Muscle of arm (tissue), 12 donors: Measurements from ENCODE around the gene BANF2. TPM values are rescaled to one million over a fixed set of nuclear protein-coding genes. Genes with fewer than 3 reads are reported as not detected.

Source experiments
- DNase-seq: peaks from one replicate; pipeline ENCODE4 v3.0.0-alpha.2; 2013
- polyA plus RNA-seq, 12 donors: library from polyadenylated mRNA; unstranded; fragments of 120-200 nt; gene quantifications; one replicate each; pipeline ENCODE4 v1.2.1, GENCODE V29; 2013; ENCODE audit not compliant: insufficient read length in 12 of 12

Gene BANF2
- polyA plus RNA-seq, 12 donors: not detected

DNA sequence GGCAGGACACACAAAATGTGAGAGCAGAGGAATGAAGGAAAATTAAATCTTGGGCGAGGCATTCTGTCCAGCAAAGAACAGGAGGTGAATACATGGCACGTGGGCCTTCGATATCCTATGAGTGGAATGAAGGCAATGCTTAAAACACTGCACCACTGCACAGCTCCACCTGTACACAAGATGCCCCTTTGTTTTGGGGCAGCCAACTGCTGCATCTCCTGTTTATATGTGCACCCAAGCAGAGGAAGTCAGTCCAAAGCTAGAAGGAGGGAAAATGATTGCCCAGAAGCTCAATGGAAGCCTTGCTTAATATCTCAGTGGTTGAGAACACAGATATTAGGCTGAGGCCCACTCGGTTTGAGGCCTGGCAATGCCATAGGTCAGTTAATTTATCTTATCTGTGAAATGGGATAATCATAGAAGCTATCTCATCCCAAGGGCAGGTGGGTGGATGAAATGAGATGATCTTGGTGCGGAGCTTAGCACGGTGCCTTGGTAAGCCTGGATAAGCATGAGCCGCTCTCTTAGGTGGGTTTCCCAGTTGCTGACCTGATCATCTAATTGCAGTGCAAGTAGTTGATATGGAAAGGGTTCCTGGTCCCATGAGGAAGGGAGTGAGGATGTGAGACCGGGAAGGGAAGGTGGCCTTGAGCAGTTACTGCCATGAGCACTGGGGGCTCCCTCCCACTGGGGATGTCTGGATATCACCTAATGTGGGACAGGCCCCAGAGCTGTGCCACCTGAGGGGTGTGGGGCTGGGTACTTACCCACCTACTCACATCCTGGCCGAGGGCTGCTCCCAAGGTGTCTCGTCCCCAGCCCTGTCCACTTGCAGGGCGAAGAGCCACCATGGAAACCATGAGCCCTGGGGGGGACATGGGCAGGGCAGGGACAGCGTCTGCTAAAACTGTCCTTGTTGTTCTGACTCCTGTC lies 9.9 kb downstream of the BANF2 start:
- DNase-seq: no peak

DNA sequence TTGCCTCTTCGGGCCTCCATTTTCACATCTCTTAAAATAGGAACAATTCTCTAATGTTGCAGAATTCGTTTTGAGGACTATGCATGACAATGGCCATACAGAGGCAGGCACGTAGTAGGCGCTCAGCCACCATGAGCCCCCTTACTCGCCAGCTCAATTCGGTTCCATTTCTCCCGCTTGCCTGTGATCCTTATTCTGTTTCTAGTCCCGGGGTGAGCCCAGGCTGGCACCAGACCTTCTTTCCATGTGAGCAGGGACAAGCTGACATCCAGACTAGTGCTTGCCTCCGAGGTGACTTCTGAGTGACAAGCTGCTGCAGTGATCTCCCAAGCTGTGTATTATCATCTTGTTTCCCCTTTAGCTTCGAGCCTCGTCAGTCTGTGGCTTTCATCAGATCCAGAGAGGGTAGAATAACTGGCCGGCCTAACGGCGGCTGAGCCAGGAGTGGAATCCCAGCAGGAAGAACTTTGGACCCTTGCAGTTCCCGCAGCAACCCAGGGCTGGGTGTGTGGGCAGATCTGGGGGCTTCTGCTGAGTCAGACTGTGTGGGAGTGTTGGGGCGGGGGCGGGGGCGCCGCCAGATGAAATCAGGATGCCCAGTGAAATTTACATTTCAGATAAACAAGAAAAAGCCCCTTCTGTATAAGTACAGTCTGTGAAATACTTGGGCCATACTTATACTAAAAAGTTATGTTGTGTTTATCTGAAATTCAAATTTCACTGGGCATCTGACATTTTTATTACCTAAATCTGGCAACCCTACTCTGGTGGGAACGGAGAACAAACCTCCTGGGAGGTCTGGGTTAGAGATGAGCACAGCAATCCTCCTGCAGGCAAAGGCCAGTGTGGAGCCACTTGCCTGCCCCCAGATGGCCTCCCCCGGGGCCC lies 10.9 kb downstream of the BANF2 start:
- DNase-seq: no peak

DNA sequence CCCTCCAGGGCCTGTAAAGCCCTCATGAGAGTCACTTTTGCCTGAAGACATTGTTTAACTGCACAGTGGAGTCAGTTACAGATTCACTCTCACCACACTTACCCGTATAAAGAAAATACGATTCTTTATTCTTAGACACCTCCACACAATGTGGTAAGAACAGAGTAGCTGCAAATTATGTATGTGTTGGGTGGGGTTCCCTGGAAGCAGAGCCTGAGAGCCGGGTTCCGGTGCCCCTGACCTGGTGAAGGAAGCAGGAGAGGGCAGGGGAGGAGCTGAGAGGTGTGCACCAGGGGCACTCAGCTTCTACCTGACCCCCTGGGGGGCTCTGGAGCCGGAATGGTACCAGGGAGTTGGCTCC lies 11.5 kb downstream of the BANF2 start:
- no peak for DNase-seq

DNA sequence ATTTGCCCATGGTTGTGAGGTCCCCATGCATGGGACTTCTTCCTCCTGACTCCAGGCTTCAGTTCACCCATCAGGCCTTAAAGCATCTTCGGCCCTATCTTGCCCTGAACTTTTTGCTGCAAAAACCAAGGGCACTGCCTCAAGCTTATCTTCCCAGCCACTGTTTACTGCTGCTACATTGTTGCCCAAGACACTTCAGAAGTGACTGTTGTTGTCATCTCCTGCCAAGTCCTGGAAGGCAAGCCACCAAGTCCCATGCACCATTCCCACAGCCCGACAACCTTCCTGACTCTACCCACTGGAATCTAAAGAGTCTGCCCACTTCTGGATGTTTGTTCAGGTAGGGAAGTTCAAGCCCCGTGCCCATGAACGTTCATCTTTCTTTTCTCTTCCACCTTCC lies 12.4 kb downstream of the BANF2 start:
- no peak for DNase-seq

DNA sequence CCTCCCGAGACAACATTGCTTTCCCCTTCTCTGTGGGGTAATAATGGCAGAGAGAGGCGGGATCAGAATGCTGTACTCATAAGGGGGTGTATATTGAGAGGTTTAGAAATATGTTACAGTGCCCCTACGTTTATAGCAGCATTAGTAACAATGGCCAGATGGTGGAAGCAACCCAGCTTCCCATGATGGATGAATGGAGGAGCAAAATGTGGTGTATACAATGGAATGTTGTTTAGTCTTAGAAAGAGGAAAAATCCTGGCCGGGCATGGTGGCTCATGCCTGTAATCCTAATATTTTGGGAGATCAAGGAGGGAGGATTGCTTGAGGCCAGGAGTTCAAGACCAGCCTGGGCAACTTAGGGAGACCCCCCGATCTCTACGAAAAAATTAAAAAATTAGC lies 12.9 kb downstream of the BANF2 start:
- DNase-seq: no peak

DNA sequence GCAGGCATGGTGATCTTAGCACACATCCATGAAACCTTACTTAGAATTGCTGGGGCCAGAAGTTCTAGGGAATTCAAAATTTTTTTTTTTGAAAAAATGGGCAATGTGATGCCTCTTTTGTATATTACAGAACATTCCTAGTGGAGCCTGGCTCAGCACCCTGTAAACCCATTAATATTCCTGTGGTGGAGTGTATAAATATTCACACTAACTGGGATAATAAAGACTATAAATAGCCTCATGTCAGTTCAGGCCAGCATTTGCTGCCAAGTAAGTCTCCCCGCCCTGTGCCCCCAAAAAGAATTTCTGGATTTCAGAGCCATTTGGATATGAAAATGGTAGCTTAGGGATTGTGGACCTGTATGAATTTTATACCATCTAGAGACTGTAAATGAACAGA lies 14.8 kb downstream of the BANF2 start:
- DNase-seq: no peak

DNA sequence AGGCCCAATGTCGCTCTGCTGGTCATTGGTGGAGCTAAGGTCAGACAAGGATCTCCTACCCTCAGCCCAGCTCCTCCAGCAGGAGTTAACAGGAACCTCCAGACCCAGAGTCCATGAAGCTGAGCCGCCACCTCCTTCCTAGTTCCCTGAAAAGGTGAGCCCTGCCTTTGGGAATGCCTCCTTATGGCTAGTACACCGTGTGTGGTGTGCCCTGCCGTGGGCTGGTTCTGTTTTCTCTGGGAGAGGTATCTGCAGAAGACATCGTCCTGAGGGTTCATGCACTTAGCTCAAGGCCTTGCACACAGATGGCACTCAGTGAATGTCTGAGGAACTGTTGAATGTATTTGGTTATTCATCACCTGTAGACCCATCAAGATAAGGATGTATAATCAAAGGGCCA lies 15.3 kb downstream of the BANF2 start:
- DNase-seq: no peak

DNA sequence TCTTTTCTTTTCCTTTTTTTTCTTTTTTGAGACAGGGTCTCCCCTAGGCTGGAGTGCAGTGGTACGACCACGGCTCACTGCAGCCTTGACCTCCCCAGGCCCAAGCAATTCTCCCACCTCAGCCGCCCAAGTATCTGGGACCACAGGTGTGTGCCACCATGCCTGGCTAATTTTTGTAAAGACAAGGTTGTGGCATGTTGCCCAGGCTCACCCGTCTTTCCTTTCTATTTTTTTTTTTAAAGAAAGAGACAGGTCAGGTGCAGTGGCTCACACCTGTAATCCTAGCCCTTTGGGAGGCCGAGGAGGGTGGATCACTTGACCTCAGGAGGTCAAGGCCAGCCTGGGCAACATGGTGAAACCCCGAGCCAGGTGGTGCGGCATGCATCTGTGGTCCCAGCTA lies 16.6 kb downstream of the BANF2 start:
- DNase-seq: no peak

DNA sequence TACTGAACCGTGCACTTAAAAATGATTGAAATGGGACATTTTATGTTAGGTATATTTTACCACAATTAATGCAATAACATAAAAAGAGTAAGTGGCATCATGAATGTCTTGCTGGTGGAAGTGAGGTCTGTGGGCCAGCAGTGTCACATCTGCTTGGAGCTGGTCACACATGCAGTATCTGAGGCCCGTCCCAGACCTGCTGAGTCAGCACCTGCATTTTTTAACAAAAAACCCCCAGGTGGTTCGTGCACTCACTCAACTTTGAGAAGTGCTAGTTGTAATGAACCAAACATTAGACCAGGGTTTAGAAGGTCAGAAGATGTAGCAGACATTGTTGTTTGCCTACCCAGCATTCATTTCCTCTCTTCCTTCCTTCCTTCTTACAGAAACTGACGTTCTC lies 21.0 kb downstream of the BANF2 start:
- DNase-seq: no peak

DNA sequence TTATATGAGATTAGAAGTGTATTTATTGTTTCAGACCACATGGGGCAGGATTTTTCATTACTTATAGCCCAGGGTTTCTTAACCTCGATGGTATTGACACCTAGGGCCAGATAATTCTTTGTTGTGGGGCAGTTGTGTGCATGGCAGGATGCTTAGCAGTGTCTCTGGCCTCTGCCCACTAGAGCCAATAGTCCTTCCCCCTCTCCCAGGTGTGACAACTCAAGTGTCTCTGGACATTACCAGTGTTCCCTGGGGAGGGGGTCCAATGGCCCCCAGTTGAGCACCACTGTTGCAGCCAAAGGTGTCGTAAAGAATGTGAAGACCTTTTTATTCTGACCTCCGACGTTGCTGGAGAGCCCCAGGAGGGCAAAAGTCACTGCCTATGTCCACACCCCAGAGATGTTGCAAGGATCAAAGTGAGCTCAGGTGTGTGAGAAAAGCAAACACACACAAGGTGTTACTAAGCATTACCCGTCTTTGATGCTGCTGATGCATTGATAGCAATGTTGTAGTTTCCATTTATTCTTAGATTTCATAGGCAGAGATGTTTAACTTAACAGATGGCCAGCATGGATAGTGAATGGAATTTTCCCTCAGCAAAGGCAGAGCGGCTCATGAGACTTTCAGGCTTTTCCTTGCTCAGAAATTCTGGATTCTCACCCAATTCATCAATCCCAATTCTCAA lies 22.2 kb downstream of the BANF2 start:
- DNase-seq: no peak

DNA sequence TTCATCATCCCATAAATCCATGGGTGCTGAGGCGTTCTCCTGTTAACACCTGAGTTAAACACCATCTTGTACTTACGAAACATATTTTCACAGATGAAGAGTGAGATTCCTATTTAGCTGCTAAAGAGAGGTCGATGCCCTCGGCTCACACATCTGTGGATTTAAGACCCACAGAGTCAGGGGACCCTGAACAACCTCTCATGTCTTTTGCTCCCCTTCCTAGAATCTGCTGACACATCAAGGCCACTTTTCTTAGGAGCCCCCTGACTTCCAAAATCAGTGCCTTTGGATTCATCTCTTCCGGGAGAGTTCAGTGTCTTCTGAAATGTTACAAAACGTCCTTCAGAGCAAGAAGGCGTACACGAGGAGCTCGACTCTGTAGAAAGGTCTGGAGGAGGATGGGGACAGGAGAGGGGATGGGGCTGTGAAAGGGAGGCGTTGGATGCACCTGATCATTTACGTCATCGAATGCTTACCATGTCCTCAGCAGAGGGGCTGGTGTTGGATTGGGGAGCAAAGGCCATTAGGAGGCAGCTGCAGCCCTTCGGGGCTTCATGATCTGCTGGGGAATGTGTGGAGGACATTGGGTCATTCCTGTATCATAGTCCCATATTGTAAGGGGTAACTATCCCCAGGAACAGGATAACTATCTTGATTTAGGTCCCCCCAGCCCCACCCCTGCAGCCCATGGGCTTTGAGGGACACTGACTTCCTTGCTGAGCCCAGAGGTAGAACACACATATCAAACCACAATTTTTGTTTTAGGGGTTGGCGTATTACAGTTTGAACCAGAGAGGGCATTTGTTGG lies 22.9 kb downstream of the BANF2 start:
- no peak for DNase-seq

DNA sequence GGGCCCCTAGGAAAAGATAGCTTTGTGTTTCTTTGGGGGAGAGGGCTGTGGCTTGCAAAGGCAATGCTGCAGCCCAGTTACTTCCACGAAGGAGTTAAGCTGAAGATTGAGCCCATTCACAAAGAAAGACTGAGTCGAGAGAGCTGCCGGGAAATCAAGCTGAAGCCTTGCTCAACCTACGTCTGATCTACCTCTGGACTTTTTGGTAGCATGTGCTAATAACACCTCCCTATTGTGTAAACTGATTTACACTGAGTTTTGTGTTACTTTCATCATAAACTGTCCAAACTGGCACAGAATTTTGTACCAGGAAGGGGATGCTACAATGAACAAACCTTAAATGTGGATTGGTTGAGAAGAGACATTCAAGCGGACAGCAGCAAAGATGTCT lies 23.5 kb downstream of the BANF2 start:
- no peak for DNase-seq

DNA sequence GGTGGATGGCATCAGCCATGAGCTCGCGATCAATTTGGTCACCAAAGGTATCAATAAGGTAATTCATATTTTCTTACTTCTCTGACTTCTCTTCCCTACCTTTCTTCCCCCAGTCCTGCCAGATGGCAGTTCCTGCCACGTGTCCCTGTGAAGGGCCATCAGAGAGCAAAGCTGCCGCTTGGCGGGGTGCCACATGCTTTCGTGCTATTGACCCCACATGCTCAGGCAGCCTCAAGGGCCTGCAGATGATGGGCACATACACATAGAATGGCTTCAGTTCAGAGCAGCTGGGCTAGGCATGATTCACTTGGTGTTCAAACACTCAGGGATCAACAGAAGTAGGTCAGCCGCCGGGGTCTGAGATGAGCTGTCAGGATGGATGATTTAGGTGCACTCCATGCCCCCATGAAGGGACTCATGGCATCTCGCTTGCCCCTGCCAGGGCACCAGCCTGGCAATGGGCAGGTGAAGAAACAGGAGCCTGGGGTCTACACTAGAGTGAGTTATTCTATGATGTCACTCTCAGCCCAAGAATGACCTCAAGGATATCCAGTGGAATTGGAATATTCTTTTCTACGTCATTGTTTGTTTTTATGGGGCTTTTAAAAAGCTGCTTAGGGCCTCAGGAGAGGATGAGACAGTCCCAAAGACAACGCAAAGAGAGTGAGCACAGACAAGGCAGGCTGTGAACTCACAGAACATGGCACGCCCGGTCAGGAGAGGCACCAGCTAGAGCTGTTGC lies 25.5 kb downstream of the BANF2 start:
- no peak for DNase-seq

DNA sequence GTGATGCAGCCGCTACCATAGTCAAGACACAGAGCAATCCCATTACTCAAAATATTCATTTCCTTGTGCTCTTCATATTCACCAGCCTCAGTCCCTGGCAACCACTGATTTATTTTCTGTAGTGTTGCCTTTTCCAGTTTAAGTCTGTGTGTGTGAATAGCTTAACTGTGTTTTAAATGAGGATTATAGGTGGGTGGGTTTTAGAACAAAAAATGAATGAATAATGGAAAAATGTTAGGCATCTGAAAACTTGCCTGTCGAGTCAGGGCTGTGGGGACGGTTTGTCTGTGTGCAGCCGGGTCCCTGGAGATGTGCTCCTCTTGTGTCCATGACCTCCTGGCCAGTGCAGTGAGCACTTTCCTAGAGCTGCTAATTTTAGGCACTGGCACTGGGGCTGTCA lies 27.1 kb downstream of the BANF2 start:
- DNase-seq: no peak

DNA sequence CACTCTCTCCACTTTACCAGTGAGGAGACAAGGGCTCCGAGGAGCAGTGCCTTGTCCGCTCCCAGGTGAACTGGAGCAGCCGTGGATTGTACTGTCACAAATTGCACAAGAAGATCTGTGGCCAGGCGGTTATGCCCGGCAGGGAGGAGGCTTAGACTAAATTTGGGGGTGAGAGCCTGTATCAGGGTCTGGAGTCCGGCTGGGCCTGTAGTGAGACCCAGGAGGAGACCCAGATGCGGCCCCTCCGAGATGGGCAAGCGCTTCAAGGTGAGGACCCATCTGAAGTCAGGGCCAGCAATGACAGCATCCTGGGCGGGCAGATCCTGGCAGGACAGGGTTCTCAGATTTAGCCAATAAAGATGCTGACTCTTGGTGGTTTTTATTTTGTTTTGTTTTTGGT lies 27.6 kb downstream of the BANF2 start:
- DNase-seq: no peak

DNA sequence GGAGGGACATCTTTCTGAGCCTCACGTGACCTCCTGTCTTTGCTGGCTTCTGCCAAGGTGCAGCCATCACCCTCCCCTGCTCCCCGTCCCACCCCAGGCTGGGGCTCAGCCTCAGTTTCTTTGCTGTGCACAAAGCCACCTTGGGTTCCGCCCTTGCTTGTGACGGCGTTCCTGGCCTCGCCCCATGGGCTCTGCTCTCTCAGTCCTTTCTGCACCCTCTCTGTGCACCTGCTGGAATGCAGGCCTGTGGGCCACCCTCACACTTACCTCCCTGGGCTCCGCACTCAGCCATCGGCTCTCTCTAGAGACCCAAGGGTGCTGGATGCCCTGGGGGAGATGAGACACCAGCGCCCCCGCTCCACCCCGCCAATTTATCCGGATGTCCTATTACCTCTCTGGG lies 28.3 kb downstream of the BANF2 start:
- DNase-seq: no peak

DNA sequence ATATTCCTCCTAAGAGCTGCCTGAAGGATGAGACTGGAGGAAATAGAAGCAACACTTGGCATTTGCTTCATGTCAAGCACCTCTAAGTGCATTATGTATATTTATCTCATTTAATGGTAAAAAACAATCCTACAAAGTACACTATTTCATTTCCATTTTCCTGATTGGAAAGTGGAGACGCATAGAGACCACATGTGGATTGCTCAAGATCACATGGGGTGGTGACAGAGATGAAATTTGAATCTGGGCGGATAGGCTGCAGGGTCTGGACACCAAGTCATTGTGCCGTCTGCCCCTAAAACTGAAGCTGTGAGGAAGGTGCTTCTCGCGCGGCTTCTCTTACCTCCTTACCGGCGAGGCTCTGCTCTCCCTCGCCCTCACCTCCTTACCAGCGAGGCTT lies 30.3 kb downstream of the BANF2 start:
- no peak for DNase-seq

DNA sequence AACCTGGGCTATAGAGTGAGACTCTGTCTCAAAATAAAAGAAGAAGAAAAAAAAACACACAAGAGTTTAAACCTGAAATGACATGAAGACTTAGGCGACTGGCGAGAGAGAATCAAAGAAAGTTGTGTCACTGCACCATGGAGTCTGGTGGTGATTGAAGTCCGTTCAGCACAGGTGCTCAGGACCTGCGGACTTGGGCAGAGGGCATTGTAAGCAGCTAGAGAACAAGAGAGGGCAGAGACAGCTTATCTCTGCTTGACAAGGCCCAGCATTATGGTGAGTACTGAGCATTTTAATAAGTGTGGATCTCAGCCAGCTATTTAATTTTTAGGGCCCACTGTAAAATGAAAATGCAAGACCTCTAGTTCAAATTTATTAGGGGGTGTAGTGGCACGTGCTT lies 31.5 kb downstream of the BANF2 start:
- no peak for DNase-seq

DNA sequence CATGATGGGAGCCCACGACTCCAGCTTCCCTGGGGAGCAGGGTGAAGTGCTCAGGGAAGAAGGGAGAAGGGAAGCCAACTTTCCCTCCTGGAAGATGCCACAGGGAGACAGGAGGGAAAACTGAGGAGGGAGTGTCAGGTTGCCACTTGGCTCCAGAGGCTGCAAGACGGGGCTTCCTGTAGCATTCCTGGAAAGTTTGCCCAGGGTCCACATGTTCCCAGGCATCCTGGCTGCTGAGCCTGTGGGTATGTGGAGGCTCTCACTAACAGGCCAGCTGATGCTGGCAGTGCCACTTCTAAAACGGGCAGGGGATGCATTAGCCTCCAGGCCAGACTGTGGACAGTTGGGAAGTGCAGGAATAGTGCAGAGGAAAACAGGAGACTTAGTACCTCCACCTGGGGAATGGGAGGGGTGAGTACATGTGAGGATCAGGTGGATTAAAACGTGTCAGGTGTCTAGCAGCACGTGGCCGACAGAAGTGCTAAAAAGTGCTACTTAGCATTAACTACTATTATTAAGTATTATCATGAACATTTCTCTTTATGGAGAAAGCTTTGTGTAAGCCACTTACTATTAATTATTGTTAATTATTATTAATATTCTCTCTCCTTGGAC lies 33.2 kb downstream of the BANF2 start:
- DNase-seq: no peak

DNA sequence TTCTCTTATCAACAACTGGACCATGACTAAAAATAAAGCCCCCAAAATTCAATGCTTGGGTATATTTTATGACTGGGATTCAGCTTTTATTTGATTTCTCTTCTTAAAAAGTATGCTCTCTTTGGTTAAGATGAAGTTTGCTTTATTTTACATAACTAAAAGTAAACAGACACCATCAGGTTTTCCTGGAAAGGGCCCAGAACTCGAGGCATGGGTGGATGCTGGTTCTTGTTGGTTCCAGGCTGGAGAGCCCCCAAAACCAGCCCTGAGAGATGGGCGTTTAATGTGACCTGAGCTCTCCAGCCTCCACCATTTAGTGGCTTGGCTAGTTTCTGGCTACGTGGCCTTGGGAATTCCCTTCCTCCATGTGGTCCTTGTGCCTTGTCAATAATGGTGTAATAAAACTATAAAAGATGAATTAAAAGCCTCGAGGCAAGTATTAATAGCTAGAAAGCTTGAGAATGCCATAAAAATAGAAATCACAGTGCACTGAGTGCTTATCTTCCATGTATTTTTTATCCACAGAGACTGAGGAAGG lies 34.1 kb downstream of the BANF2 start:
- DNase-seq: no peak
